DND-41 (cell line): ENCODE measurements around the gene CLMN.

Experiments used
- ATAC-seq: fragments of 200-7000 bp; cut with Tn5 transposase; 3 replicates; pipeline ENCODE4 v1.9.1; 2021; ENCODE audit warnings: low read depth; ENCODE audit not compliant: insufficient read depth
- DNase-seq: peaks from one replicate; pipeline ENCODE4 v3.0.0-alpha.2; 2020
- H2AFZ ChIP-seq: 2 replicates; pipeline ENCODE4 v1.6.0; 2012; ENCODE audit warnings: low read depth, low read length
- H3K27ac ChIP-seq: 2 replicates; pipeline ENCODE4 v1.5.1; 2012; ENCODE audit warnings: low read length, inconsistent platforms
- H3K27me3 ChIP-seq: fragments of 200-600 bp; sonication (generic); 2 replicates; pipeline ENCODE4 v1.6.0; 2012; ENCODE audit warnings: low read length, mild to moderate bottlenecking, inconsistent platforms; ENCODE audit not compliant: insufficient read depth, poor library complexity
- H3K36me3 ChIP-seq: 2 replicates; pipeline ENCODE4 v1.5.1; 2012; ENCODE audit warnings: low read length, inconsistent platforms; ENCODE audit not compliant: insufficient read depth
- H3K4me1 ChIP-seq: 2 replicates; pipeline ENCODE4 v1.5.1; 2012; ENCODE audit warnings: mild to moderate bottlenecking, low read length; ENCODE audit not compliant: insufficient read depth
- H3K4me2 ChIP-seq: 2 replicates; pipeline ENCODE4 v1.6.0; 2012; ENCODE audit warnings: mild to moderate bottlenecking, moderate library complexity, low read length, inconsistent platforms; ENCODE audit not compliant: insufficient read depth
- H3K4me3 ChIP-seq, 2 experiments: fragments of 200-600 bp in 1 of 2; shearing (Covaris generic) in 1 of 2; 2 replicates each; pipeline ENCODE4 v1.5.1; 2012 to 2016; ENCODE audit warnings: inconsistent platforms in 2 of 2, low read length in 2 of 2, mild to moderate bottlenecking in 2 of 2, low read depth in 1 of 2, moderate library complexity in 1 of 2
- H3K79me2 ChIP-seq: 2 replicates; pipeline ENCODE4 v1.6.0; 2012; ENCODE audit warnings: low read length, inconsistent platforms; ENCODE audit not compliant: insufficient read depth
- H3K9ac ChIP-seq: 2 replicates; pipeline ENCODE4 v1.6.0; 2012; ENCODE audit warnings: low read depth, mild to moderate bottlenecking, inconsistent platforms, low read length, moderate library complexity
- H3K9me3 ChIP-seq: 2 replicates; pipeline ENCODE4 v1.5.1; 2012; ENCODE audit warnings: low read length, moderate library complexity, mild to moderate bottlenecking, inconsistent platforms; ENCODE audit not compliant: insufficient read depth, severe bottlenecking
- H4K20me1 ChIP-seq: 2 replicates; pipeline ENCODE4 v1.6.0; 2012; ENCODE audit warnings: low read length; ENCODE audit not compliant: insufficient read depth
- EZH2 ChIP-seq: IDR thresholded peaks from 3 replicates; pipeline ENCODE4 v1.6.1; 2012; ENCODE audit warnings: borderline replicate concordance, low read depth, mild to moderate bottlenecking, moderate library complexity, low read length, inconsistent platforms; ENCODE audit not compliant: severe bottlenecking
- TF ChIP-seq, protein P1 (sequence below): IDR thresholded peaks from 2 replicates; pipeline ENCODE4 v1.5.1; 2012; ENCODE audit warnings: borderline replicate concordance, low read length, moderate library complexity, mild to moderate bottlenecking; ENCODE audit not compliant: poor library complexity, severe bottlenecking; ENCODE audit errors: extremely low read depth

CLMN gene

DNA sequence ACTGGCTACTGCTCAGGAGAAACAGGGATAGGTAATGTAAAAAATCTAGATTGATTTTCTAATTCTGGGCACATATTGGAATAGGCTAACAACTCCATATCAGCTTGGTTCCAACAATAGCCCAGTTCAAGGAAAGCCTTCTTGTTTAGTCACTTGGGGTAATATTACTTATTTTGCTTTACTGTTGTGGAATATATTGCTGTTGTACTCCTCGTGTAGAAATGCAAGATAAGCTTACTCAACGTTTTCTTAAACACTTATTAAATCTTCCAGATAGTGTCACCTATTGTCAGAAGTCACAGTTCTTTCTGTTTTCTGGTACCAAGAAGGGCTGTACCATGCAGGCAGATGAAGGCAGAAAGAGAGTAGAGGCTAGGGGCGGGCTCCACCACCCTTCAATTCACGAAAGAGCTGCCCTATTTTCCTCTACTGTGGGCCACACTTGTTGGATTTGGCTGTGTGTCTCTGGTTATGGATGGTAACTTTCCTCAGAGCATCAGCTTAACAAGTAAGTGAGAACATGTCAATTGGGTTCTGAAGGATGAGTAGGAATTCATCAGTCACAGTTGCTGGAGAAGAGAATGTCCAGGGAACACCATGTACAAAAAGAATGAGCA is 38.0 kb downstream of the CLMN start:
- TF ChIP-seq, protein P1, sequence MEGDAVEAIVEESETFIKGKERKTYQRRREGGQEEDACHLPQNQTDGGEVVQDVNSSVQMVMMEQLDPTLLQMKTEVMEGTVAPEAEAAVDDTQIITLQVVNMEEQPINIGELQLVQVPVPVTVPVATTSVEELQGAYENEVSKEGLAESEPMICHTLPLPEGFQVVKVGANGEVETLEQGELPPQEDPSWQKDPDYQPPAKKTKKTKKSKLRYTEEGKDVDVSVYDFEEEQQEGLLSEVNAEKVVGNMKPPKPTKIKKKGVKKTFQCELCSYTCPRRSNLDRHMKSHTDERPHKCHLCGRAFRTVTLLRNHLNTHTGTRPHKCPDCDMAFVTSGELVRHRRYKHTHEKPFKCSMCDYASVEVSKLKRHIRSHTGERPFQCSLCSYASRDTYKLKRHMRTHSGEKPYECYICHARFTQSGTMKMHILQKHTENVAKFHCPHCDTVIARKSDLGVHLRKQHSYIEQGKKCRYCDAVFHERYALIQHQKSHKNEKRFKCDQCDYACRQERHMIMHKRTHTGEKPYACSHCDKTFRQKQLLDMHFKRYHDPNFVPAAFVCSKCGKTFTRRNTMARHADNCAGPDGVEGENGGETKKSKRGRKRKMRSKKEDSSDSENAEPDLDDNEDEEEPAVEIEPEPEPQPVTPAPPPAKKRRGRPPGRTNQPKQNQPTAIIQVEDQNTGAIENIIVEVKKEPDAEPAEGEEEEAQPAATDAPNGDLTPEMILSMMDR, result no peak
- no peak for TF ChIP-seq EZH2
- Histone ChIP-seq H4K20me1 (no peaks in the 10 kb centered on the region), H3K4me1 (no peaks in the 10 kb centered on the region)

DNA sequence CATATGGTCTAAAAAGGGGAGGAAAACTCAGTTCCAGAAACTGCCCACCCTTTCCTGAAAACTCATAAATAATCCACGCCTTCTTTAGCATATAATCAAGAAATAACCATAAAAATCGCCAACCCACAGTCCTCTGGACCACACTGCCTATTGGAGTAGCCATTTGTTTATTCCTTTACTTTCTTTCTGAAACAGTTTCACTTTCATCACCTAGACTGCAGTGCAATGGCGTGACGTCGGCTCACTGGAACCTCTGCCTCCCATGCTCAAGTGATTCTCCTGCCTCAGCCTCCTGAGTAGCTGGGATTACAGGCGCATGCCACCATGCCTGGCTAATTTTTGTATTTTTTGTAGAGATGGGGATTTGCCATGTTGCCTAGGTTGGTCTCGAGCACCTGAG is 44.2 kb downstream of the CLMN start:
- TF ChIP-seq EZH2, result no peak
- TF ChIP-seq, protein P1, result no peak
- H3K9me3 ChIP-seq, result no peaks in the 10 kb centered on the region
- ATAC-seq (peak; percentile 42; the same call in 1 of the 3 replicates), DNase-seq (no peak)
- H3K4me1 ChIP-seq, result no peaks in the 10 kb centered on the region
- no peaks in the 10 kb centered on the region for H3K36me3 ChIP-seq
- no peak overlapping the region for H3K4me2 ChIP-seq
- no peak overlapping the region for H3K4me3 ChIP-seq
- H2AFZ ChIP-seq, result no peak overlapping the region
- no peaks in the 10 kb centered on the region for H4K20me1 ChIP-seq
- no peaks in the 10 kb centered on the region for H3K27me3 ChIP-seq
- H3K79me2 ChIP-seq, result no peaks in the 10 kb centered on the region
- H3K27ac ChIP-seq, result no peak overlapping the region
- H3K9ac ChIP-seq, result no peak overlapping the region

More for the DNA sequence above, 38.0 kb downstream of the CLMN start:
- no peak overlapping the region for H3K9ac ChIP-seq
- H3K36me3 ChIP-seq, result no peaks in the 10 kb centered on the region
- peaks cover 6% of the 10 kb centered on the region for H3K27me3 ChIP-seq
- H3K79me2 ChIP-seq, result no peaks in the 10 kb centered on the region
- H3K4me3 ChIP-seq, result no peak overlapping the region
- H3K27ac ChIP-seq, result no peak overlapping the region
- no peak overlapping the region for H2AFZ ChIP-seq
- no peak overlapping the region for H3K4me2 ChIP-seq
- no peak for ATAC-seq
- no peak for DNase-seq
- no peaks in the 10 kb centered on the region for H3K9me3 ChIP-seq

DNA sequence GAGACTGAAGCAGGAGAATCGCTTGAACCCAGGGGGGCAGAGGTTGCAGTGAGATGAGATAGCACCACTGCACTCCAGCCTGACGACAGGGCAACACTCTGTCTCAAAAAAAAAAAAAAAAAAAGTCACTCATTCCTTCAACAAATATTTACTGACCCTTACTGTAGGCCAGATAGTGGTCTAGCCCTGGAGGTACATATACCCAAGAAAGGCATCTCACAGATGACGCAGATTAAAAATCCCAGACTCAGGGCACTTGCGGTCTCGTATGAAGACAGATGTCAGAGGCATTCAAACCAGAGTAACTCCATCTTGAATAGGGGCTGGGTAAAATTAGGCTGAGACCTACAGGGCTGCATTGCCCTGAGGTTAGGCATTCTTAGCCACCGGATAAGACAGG is 44.8 kb downstream of the CLMN start:
- TF ChIP-seq EZH2, result no peak
- no peak for ATAC-seq
- H3K27me3 ChIP-seq, result no peaks in the 10 kb centered on the region
- H4K20me1 ChIP-seq, result no peaks in the 10 kb centered on the region
- no peak for DNase-seq
- H3K79me2 ChIP-seq, result no peaks in the 10 kb centered on the region
- H3K36me3 ChIP-seq, result no peaks in the 10 kb centered on the region
- no peak overlapping the region for H3K4me3 ChIP-seq
- H3K4me2 ChIP-seq, result no peak overlapping the region
- no peak overlapping the region for H3K27ac ChIP-seq
- H2AFZ ChIP-seq, result no peak overlapping the region
- no peaks in the 10 kb centered on the region for H3K9me3 ChIP-seq
- H3K4me1 ChIP-seq, result no peaks in the 10 kb centered on the region
- H3K9ac ChIP-seq, result no peak overlapping the region

DNA sequence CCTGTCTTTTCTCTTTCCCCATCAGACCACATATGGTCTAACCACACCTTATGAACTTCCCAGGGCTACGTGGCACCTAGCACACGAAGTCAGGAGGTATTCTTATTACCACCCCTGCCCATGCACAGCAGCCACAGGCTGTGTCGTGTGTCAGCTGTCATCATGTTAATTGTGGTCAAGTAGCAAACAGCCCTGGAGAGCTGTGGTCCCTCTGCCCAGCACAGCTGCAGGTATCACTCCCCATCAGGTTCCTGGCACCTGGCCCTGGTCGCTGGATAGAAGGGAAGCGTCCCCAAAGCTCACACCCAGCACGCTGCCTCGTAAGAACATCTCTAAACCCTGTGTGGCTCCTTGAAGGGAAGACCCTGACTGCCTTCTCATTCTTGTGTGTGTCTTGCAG is 45.4 kb downstream of the CLMN start:
- no peak for TF ChIP-seq EZH2
- TF ChIP-seq, protein P1, result no peak
- ATAC-seq (no peak), DNase-seq (no peak)
- Histone ChIP-seq H2AFZ (no peak overlapping the region), H3K36me3 (no peaks in the 10 kb centered on the region), H3K9ac (no peak overlapping the region), H3K9me3 (no peaks in the 10 kb centered on the region), H3K27me3 (no peaks in the 10 kb centered on the region), H3K4me3 (no peak overlapping the region), H4K20me1 (no peaks in the 10 kb centered on the region), H3K27ac (no peak overlapping the region), H3K4me1 (no peaks in the 10 kb centered on the region), H3K79me2 (no peaks in the 10 kb centered on the region), H3K4me2 (no peak overlapping the region)
